BLaER1 treated with 17β-estradiol and CSF1 and Interleukin-3, amounts not matched to agents 10 nM and 100 nM (cell line): ENCODE data around the gene TSPOAP1.

Source experiments
- H3K27ac ChIP-seq, 11 experiments: shearing (Covaris generic); formaldehyde crosslinking; 2 replicates each; pipeline ENCODE4 v1.8.1; 2022
- H3K27me3 ChIP-seq, 11 experiments: shearing (Covaris generic); formaldehyde crosslinking; 2 replicates each; pipeline ENCODE4 v1.8.1; 2022
- H3K36me3 ChIP-seq, 11 experiments: shearing (Covaris generic); formaldehyde crosslinking; 2 replicates each; pipeline ENCODE4 v1.8.1; 2022
- H3K4me1 ChIP-seq, 10 experiments: shearing (Covaris generic); formaldehyde crosslinking; 2 replicates each; pipeline ENCODE4 v1.8.1; 2022
- H3K4me2 ChIP-seq, 11 experiments: shearing (Covaris generic); formaldehyde crosslinking; 2 replicates each; pipeline ENCODE4 v1.8.1; 2022
- H3K4me3 ChIP-seq, 10 experiments: shearing (Covaris generic); formaldehyde crosslinking; 2 replicates each; pipeline ENCODE4 v1.8.1; 2022
- H3K9ac ChIP-seq, 11 experiments: shearing (Covaris generic); formaldehyde crosslinking; 2 replicates each; pipeline ENCODE4 v1.8.1; 2022
- H3K9me3 ChIP-seq, 11 experiments: shearing (Covaris generic); formaldehyde crosslinking; replicated peaks in 1 of 11; 2 replicates each; pipeline ENCODE4 v1.8.1; 2022
- H4K20me1 ChIP-seq, 11 experiments: shearing (Covaris generic); formaldehyde crosslinking; 2 replicates each; pipeline ENCODE4 v1.8.1; 2022
- Cebpa-rat ChIP-seq, 11 experiments: shearing (Covaris generic); IDR thresholded peaks; 2 replicates each; pipeline ENCODE4 v1.8.1; 2022

The TSPOAP1 gene

DNA sequence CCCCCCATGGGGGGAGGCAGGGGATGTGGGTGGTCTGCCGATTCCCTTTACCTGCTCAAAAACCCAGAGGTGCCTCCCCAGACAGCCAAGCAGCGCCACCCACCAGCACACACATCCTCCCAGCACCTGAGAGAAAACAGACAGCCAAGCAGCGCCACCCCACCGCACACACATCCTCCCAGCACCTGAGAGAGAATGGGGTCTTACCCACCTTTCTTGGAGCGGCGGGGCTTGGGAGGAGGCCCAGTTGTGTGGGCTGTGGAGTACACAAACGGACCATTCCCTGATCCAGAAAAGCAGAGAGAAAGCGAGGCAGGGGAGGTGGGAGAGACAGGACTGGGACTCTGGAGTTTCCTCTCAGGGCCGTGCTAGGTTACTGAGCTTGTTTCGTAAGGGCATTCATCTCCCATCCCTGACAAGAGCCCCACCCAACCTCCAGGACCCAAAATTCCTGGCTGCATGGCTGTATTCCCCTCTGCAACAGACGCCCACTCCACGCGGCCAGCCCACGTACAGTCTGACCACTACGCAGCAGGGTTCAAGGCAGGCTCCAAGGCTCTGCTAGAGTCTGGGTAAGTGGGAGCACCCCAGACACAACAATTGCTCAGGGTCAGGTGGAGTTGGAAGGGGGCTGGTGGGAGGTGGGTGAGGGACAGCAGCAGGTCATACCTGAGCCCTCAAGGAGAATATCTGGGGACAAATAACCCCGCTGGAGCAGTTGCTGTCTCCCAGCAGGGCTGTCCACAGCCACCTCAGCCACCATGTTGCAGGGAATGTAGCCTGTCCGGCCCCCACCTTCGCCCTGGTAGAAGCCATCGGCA lies 22.3 kb downstream of the TSPOAP1 start:
- Histone ChIP-seq H3K4me2 (no peak overlapping the region), H3K36me3 (peaks cover 0 to 86% (median 65%) of the 10 kb centered on the region in 11 experiments; a peak in 20 of 22 replicates), H4K20me1 (peaks cover 0 to 11% (median 0%) of the 10 kb centered on the region in 11 experiments; a peak in 1 of 22 replicates), H3K4me1 (peaks cover 21 to 51% (median 31%) of the 10 kb centered on the region in 10 experiments), H3K9ac (no peak overlapping the region), H3K27ac (peak overlapping the region in 2 of 11 experiments; percentile 10 to 17; a peak in 1 of 22 replicates), H3K27me3 (no peaks in the 10 kb centered on the region), H3K4me3 (no peak overlapping the region), H3K9me3 (no peaks in the 10 kb centered on the region)
- no peak for TF ChIP-seq Cebpa-rat (IDR thresholded peaks at IDR 0.05)

DNA sequence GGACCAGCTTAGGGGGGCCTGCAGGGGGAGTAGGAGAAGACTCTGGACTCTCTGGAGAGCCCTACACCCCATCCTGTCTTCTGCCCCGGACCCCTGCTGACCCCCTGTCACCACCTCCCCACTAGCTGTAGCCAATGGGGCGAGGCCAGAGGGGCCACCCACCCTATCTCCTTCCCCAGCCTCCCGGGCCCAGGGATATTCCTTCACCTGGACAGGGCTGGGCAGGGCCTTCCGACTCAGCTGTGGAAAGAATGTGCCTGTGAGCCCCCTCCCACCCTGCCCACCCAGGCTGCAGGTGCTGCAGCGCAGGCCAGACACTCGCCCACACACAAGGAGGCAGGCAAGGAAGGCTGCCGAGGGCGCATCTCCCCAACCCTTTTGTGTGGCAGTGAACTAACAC lies 23.0 kb downstream of the TSPOAP1 start:
- Histone ChIP-seq H3K4me3 (no peak overlapping the region), H3K4me2 (0 out of 22 replicates have a peak overlapping the region, but pooled peaks of 1 of the 11 experiments have one; percentile 75), H4K20me1 (peaks cover 0 to 11% (median 0%) of the 10 kb centered on the region in 11 experiments; a peak in 1 of 22 replicates), H3K9me3 (no peaks in the 10 kb centered on the region), H3K9ac (no peak overlapping the region), H3K27ac (peak overlapping the region in 5 of 11 experiments; percentile 47 to 73 (median 59); a peak in 6 of 22 replicates), H3K27me3 (no peaks in the 10 kb centered on the region), H3K4me1 (peaks cover 21 to 56% (median 31%) of the 10 kb centered on the region in 10 experiments), H3K36me3 (peaks cover 0 to 81% (median 63%) of the 10 kb centered on the region in 11 experiments; a peak in 20 of 22 replicates)
- TF ChIP-seq Cebpa-rat (IDR thresholded peaks at IDR 0.05), result no peak

DNA sequence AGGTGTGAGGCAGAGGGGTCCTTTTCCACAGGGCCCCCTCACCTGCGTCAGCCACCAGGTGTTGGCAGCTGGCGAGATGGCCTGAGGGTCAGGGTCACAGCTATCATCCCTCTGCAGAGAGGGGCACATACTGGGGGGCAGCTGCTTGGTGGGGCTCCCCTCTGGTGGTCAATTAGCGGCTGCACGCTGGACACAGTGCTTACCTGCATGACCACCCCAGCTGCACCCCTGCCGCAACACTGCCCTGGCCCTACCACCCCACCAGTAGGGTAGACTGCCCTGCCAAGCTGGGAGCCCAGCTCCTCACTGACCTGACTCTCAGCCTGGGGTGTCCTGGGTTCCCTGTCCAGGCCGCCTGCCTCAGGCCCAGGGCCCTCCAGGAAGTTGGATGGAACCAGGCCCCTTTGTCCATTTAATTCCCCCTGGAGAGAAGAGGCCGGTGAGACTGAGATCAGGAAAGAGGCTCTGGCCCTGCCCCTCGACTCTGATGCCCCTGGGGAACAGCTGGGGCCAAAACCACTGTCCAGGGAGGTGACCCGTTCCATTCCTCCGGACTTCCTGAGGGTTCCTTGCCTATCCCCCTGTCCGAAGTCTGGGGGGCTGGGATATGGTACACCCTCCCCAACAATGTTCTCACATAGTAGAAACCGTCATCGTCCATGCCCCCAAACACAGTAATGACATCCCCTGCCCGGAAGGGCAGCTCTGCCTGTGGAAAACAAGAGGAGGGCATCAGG lies 23.7 kb downstream of the TSPOAP1 start:
- Histone ChIP-seq H3K9ac (peak overlapping the region in 6 of 11 experiments; percentile 1 to 49 (median 30); a peak in 4 of 22 replicates), H3K27ac (peak overlapping the region in 7 of 11 experiments; percentile 47 to 73 (median 62); a peak in 14 of 22 replicates), H3K4me2 (peak overlapping the region; percentile 39 to 75 (median 60); a peak in 18 of 22 replicates), H3K9me3 (no peaks in the 10 kb centered on the region), H4K20me1 (peaks cover 0 to 11% (median 0%) of the 10 kb centered on the region in 11 experiments; a peak in 1 of 22 replicates), H3K4me1 (peaks cover 21 to 55% (median 31%) of the 10 kb centered on the region in 10 experiments), H3K4me3 (no peak overlapping the region), H3K27me3 (no peaks in the 10 kb centered on the region), H3K36me3 (peaks cover 0 to 74% (median 57%) of the 10 kb centered on the region in 11 experiments; a peak in 20 of 22 replicates)
- no peak for TF ChIP-seq Cebpa-rat (IDR thresholded peaks at IDR 0.05)

DNA sequence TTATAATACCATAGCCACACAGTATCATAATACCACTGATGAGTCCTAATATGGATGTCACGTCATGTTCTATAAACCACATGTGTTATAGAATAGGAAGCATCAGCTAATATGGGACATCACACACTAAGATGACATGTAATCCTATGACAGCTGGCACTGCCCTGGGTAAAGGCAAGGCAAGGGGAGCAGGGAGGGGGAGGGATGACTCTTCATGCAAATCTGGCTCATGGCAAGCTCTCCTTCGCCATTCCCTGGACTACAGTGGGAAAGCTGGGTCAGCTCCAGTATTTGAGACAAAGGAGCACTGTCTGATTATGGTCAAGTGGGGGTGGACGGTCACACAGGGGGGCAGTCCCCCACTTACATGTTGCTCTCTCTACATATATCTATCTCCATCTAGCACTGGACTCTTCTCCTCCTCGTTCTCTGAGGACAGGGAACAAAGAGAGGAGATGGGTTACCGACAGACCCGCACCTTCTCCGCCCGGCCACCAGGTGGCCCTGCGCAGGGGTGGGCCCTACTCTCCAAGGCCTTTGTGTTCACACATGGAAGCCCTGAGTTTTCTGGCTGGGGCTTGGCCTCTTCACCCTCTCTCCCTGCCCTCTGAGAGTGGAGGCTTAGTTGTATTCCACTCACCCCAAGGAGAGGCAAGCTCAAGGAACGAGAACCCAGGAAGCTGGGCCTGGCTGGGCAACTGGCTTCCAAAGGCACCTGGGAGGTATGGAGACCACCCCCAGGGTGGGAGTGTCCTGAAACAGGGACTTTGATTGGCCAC lies 24.4 kb downstream of the TSPOAP1 start:
- TF ChIP-seq Cebpa-rat (IDR thresholded peaks at IDR 0.05), result no peak
- Histone ChIP-seq H3K36me3 (peaks cover 0 to 67% (median 52%) of the 10 kb centered on the region in 11 experiments; a peak in 20 of 22 replicates), H3K9ac (peak overlapping the region in 7 of 11 experiments; percentile 1 to 49 (median 25); a peak in 6 of 22 replicates), H3K27ac (peak overlapping the region in 7 of 11 experiments; percentile 47 to 73 (median 62); a peak in 15 of 22 replicates), H3K4me3 (no peak overlapping the region), H4K20me1 (peaks cover 0 to 11% (median 0%) of the 10 kb centered on the region in 11 experiments; a peak in 1 of 22 replicates), H3K4me2 (peak overlapping the region; percentile 39 to 75 (median 60)), H3K27me3 (no peaks in the 10 kb centered on the region), H3K9me3 (no peaks in the 10 kb centered on the region), H3K4me1 (peaks cover 21 to 47% (median 31%) of the 10 kb centered on the region in 10 experiments)

DNA sequence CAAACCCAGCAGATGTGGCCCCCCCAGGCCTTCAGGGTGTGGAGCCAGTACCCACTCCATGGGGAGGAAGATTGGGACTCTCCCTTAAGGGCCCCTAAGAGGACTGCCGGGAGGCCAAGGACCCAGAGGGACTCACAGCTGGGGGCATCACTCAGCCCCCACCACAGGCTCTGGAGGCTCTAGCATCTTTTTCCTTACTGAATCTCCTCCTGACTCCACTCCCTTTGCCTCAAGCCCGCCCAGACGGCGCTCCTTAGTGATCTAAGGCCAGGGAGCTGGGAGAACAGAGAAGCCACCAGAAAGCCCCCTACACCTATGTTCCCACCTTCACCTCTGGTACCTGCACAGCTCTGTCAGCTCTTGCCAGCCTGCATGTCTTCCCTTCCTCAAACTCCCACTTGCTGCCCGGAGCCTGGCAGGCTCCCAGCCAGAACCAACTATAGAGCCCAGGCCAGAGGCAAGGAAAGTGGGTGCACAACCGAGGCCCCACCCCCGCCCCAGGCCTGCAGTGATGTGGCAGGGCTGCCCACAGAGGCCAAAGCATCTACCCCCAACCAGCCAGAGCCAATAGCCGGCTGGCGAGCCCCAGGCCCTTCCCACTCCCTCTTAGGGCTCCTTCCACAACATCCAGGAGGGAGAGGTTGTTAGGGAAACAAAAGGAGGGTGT lies 25.5 kb downstream of the TSPOAP1 start:
- TF ChIP-seq Cebpa-rat (IDR thresholded peaks at IDR 0.05), result no peak
- Histone ChIP-seq H4K20me1 (0 out of 22 replicates have a peak, but pooled peaks cover 0 to under 1% (median 0%) of the 10 kb centered on the region in 11 experiments), H3K27me3 (no peaks in the 10 kb centered on the region), H3K4me1 (peaks cover 21 to 47% (median 31%) of the 10 kb centered on the region in 10 experiments), H3K36me3 (peaks cover 0 to 56% (median 41%) of the 10 kb centered on the region in 11 experiments; a peak in 19 of 22 replicates), H3K4me2 (peak overlapping the region; percentile 9 to 75 (median 60); a peak in 21 of 22 replicates), H3K4me3 (no peak overlapping the region; a peak in 1 of 20 replicates), H3K9ac (peak overlapping the region in 8 of 11 experiments; percentile 1 to 49 (median 33); a peak in 13 of 22 replicates), H3K27ac (peak overlapping the region in 9 of 11 experiments; percentile 20 to 73 (median 56); a peak in 16 of 22 replicates), H3K9me3 (0 out of 22 replicates have a peak, but pooled peaks cover 0 to 5% (median 0%) of the 10 kb centered on the region in 11 experiments)

DNA sequence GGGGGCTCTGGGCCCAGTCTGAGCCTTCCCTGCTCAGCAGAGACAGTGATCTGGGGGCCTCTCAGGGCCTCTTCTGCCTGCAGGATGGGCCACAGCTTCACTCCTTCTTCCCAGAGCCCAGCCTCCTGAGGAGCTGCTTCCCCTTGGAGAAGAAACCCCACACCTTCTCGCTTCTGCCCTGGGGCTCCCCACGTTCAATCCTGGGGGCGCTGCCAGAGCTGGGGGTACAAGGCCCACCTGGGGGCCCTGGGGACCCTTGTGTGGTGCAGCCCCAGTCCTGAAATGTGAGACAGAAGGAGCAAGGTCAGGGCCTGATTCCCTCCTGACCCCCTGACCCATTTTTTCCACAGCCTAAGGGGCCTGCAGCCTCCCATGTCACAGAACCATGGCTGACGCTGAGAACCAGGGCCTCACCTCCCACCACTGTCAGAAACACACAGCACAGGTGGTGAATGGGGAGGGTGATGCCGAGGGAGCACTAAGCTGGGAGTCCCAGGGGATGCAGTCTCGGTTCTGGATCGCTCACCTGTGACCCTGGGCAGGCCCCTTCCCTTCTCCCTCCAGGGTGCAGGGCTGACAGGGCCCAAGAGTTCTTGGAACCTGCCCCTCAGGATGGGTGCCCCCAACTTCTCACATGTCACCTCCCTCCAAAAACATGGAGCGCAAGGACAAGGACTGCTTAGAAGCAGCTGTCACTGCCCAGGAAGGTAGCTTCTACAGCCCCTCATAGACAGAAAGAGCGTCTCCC lies 26.2 kb downstream of the TSPOAP1 start:
- 0 out of 22 replicates have a peak, but pooled peaks cover 0 to 5% (median 0%) of the 10 kb centered on the region in 11 experiments for H3K9me3 ChIP-seq
- peak overlapping the region in 6 of 11 experiments; percentile 47 to 73 (median 62); a peak in 11 of 22 replicates for H3K27ac ChIP-seq
- H4K20me1 ChIP-seq, result no peaks in the 10 kb centered on the region
- peak overlapping the region in 6 of 11 experiments; percentile 1 to 49 (median 33); a peak in 7 of 22 replicates for H3K9ac ChIP-seq
- peaks cover 0 to 49% (median 34%) of the 10 kb centered on the region in 11 experiments; a peak in 19 of 22 replicates for H3K36me3 ChIP-seq
- no peak for TF ChIP-seq Cebpa-rat (IDR thresholded peaks at IDR 0.05)
- H3K4me2 ChIP-seq, result peak overlapping the region in 9 of 11 experiments; percentile 42 to 75 (median 63); a peak in 18 of 22 replicates
- no peak overlapping the region for H3K4me3 ChIP-seq
- H3K27me3 ChIP-seq, result no peaks in the 10 kb centered on the region
- H3K4me1 ChIP-seq, result peaks cover 21 to 47% (median 31%) of the 10 kb centered on the region in 10 experiments
